Neural cell (in vitro differentiated cells): Measurements from ENCODE around the gene MYH1. TPM values are rescaled to one million over a fixed set of nuclear protein-coding genes. Genes with fewer than 3 reads are reported as not detected.

ENCODE experiments used
- H2AFZ ChIP-seq: fragments of 200-600, 300-800 bp; sonication (generic), shearing (Covaris generic); 2 replicates; pipeline ENCODE4 v1.6.0; 2014; ENCODE audit warnings: low read depth, mild to moderate bottlenecking, antibody characterized with exemption, low read length, moderate library complexity
- H3F3A ChIP-seq: fragments of 200-600 bp; shearing (Covaris generic); 2 replicates; pipeline ENCODE4 v1.6.1; 2016; ENCODE audit warnings: mild to moderate bottlenecking, moderate library complexity, mixed read lengths, antibody characterized with exemption, low read length; ENCODE audit not compliant: insufficient read depth, poor library complexity, severe bottlenecking
- H3K27ac ChIP-seq: fragments of 200-600, 300-800 bp; sonication (generic), shearing (Covaris generic); 2 replicates; pipeline ENCODE4 v1.5.1; 2014; ENCODE audit warnings: mild to moderate bottlenecking, low read length, moderate library complexity
- H3K27me3 ChIP-seq: fragments of 300-800, 200-600 bp; sonication (generic), shearing (Covaris generic); 2 replicates; pipeline ENCODE4 v1.6.0; 2014; ENCODE audit warnings: mild to moderate bottlenecking, low read depth, low read length, moderate library complexity; ENCODE audit not compliant: insufficient read depth
- H3K36me3 ChIP-seq: fragments of 300-800, 200-600 bp; sonication (generic), shearing (Covaris generic); 2 replicates; pipeline ENCODE4 v1.5.1; 2014; ENCODE audit warnings: mild to moderate bottlenecking, antibody characterized with exemption, low read length, moderate library complexity; ENCODE audit not compliant: insufficient read depth
- H3K4me2 ChIP-seq: fragments of 300-800, 200-600 bp; sonication (generic), shearing (Covaris generic); 2 replicates; pipeline ENCODE4 v1.6.0; 2014; ENCODE audit warnings: mild to moderate bottlenecking, low read length
- H3K4me3 ChIP-seq: fragments of 300-800, 200-600 bp; sonication (generic), shearing (Covaris generic); 2 replicates; pipeline ENCODE4 v1.5.1; 2014; ENCODE audit warnings: mild to moderate bottlenecking, low read length, moderate library complexity
- H3K79me2 ChIP-seq: fragments of 200-600 bp; shearing (Covaris generic); replicated peaks from 2 replicates; pipeline ENCODE4 v1.6.0; 2014; ENCODE audit warnings: mild to moderate bottlenecking, low read length, moderate library complexity; ENCODE audit not compliant: insufficient read depth
- H3K9ac ChIP-seq: fragments of 300-800, 200-600 bp; sonication (generic), shearing (Covaris generic); 2 replicates; pipeline ENCODE4 v1.6.1; 2016; ENCODE audit warnings: mild to moderate bottlenecking, low read length, mixed read lengths
- H3K9me2 ChIP-seq: fragments of 200-600 bp; shearing (Covaris generic); 2 replicates; pipeline ENCODE4 v1.6.1; 2016; ENCODE audit warnings: mild to moderate bottlenecking, low read length, mixed read lengths; ENCODE audit not compliant: insufficient read depth
- H3K9me3 ChIP-seq: fragments of 200-600, 300-800 bp; sonication (generic), shearing (Covaris generic); 2 replicates; pipeline ENCODE4 v1.6.1; 2016; ENCODE audit warnings: mild to moderate bottlenecking, mixed run types, low read length, moderate library complexity, mixed read lengths
- H4K20me1 ChIP-seq: fragments of 200-600 bp; shearing (Covaris generic); 2 replicates; pipeline ENCODE4 v1.6.1; 2016; ENCODE audit warnings: mild to moderate bottlenecking, mixed run types; ENCODE audit not compliant: insufficient read depth
- CTCF ChIP-seq: fragments of 450-650 bp; IDR thresholded peaks from 2 replicates; pipeline ENCODE4 v1.5.1; 2014; ENCODE audit warnings: antibody characterized with exemption, mild to moderate bottlenecking, moderate library complexity; ENCODE audit not compliant: poor library complexity, severe bottlenecking
- EP300 ChIP-seq: fragments of 450-650 bp; conservative IDR thresholded peaks from 2 replicates; pipeline ENCODE4 v1.6.1; 2014; ENCODE audit warnings: antibody characterized with exemption, mild to moderate bottlenecking, moderate library complexity; ENCODE audit not compliant: poor library complexity, severe bottlenecking
- EZH2 ChIP-seq: fragments of 200-600, 300-800 bp; shearing (Covaris generic), sonication (generic); IDR thresholded peaks from 2 replicates; pipeline ENCODE4 v1.6.1; 2014; ENCODE audit warnings: antibody characterized with exemption, low read length, borderline replicate concordance, mild to moderate bottlenecking; ENCODE audit not compliant: insufficient read depth, poor library complexity, severe bottlenecking
- MXI1 ChIP-seq: fragments of 450-650 bp; conservative IDR thresholded peaks from 2 replicates; pipeline ENCODE4 v1.6.1; 2014; ENCODE audit warnings: antibody characterized with exemption, mild to moderate bottlenecking; ENCODE audit not compliant: poor library complexity, severe bottlenecking
- POLR2AphosphoS5 ChIP-seq: IDR thresholded peaks from 2 replicates; pipeline ENCODE4 v1.6.1; 2012
- RAD21 ChIP-seq: fragments of 450-650 bp; conservative IDR thresholded peaks from 2 replicates; pipeline ENCODE4 v1.6.1; 2014; ENCODE audit warnings: antibody characterized with exemption, mild to moderate bottlenecking, moderate library complexity
- REST ChIP-seq: IDR thresholded peaks from 2 replicates; pipeline ENCODE4 v1.6.1; 2012; ENCODE audit warnings: borderline replicate concordance
- SMC3 ChIP-seq: fragments of 450-650 bp; conservative IDR thresholded peaks from 2 replicates; pipeline ENCODE4 v1.6.1; 2014; ENCODE audit warnings: antibody characterized with exemption, mild to moderate bottlenecking, moderate library complexity; ENCODE audit not compliant: poor library complexity
- TAF1 ChIP-seq: IDR thresholded peaks from 2 replicates; pipeline ENCODE4 v1.6.1; 2012; ENCODE audit warnings: low read depth
- polyA plus RNA-seq: library from polyadenylated mRNA; depleted of rRNA; stranded (reverse); fragments of >200 nt; gene quantifications from 2 replicates; pipeline ENCODE4 v1.2.3, GENCODE V29; 2014

MYH1 gene
- polyA plus RNA-seq, 1 donor from 2014 or later = not detected

- Histone ChIP-seq H3K79me2 (no peaks in the 10 kb centered on the region), H3K9ac (no peak overlapping the region), H3K4me3 (no peak overlapping the region), H3K27me3 (no peaks in the 10 kb centered on the region), H3K27ac (no peak overlapping the region), H4K20me1 (no peaks in the 10 kb centered on the region), H3F3A (no peaks in the 10 kb centered on the region), H3K36me3 (no peaks in the 10 kb centered on the region), H3K4me2 (no peak overlapping the region), H2AFZ (no peak overlapping the region), H3K9me3 (no peaks in the 10 kb centered on the region), H3K9me2 (no peaks in the 10 kb centered on the region)
- TF ChIP-seq MXI1 (no peak), EP300 (no peak), SMC3 (no peak), RAD21 (no peak), CTCF (no peak), REST (no peak), TAF1 (no peak)
Observed at GRCh38 chr17:10458701-10459100, 59.6 kb downstream of the MYH1 start.

DNA sequence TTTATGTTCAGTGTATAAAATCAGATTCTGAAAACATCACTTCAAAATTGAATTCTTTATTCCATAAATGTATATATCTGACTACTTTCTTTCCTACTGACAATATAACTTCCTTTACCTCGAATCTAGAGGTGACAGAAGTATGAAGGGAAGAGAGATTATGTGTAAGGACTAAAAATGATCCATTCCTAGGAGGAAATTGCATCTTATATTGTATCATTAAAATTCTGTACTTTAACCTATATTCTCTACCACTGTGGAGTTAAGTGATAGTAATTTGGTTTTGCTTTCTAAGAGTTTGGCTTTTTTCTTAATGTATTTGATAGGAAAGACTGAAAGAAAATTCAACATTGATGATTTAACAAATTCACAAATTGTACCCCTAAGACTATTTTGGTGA lies 60.4 kb downstream of the MYH1 start:
- TF ChIP-seq EZH2 (no peak), SMC3 (no peak), CTCF (no peak), MXI1 (no peak), RAD21 (no peak), TAF1 (no peak), REST (no peak), POLR2AphosphoS5 (no peak), EP300 (no peak)
- Histone ChIP-seq H3K27ac (no peak overlapping the region), H3K27me3 (no peaks in the 10 kb centered on the region), H3K9me3 (no peaks in the 10 kb centered on the region), H3F3A (no peaks in the 10 kb centered on the region), H3K4me3 (no peak overlapping the region), H4K20me1 (no peaks in the 10 kb centered on the region), H3K4me2 (no peak overlapping the region), H3K79me2 (no peaks in the 10 kb centered on the region), H3K36me3 (no peaks in the 10 kb centered on the region), H3K9me2 (no peaks in the 10 kb centered on the region), H2AFZ (no peak overlapping the region), H3K9ac (no peak overlapping the region)
